ENCODE data around the gene TEAD4.

The TEAD4 gene

DNA sequence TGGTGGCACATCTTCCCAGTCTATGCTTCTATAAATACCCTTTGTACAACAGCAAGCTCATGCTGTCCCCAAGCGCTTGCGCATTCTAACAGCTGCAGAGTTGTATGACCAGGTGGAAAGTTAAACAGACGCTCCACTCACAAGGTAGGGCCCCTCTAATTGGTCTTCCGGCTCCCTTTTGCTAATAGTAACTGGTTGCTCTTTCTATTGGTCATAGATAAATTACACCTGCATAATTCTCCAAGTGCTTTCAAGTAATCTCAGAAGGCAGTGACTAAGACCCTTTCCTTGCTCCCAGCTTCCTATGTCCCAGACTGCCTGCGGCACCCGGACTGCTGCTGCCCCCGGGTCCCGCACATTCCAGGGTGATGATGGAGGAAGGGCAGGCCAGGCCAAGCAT is 111.9 kb downstream of the TEAD4 start:
- H3K9me3 ChIP-seq (ENCODE audit: insufficient read depth, low read length, severe bottlenecking): no peaks in the 10 kb centered on the region
- no peak overlapping the region for H3K9ac ChIP-seq (ENCODE audit: low read depth, low read length)
- no peaks in the 10 kb centered on the region for H3K4me1 ChIP-seq (ENCODE audit: insufficient read depth, low read length)
- no peak for TF ChIP-seq EZH2 (IDR thresholded peaks at IDR 0.05; ENCODE audit: borderline replicate concordance, low read depth, low read length, severe bottlenecking)
- TF ChIP-seq, protein P1, sequence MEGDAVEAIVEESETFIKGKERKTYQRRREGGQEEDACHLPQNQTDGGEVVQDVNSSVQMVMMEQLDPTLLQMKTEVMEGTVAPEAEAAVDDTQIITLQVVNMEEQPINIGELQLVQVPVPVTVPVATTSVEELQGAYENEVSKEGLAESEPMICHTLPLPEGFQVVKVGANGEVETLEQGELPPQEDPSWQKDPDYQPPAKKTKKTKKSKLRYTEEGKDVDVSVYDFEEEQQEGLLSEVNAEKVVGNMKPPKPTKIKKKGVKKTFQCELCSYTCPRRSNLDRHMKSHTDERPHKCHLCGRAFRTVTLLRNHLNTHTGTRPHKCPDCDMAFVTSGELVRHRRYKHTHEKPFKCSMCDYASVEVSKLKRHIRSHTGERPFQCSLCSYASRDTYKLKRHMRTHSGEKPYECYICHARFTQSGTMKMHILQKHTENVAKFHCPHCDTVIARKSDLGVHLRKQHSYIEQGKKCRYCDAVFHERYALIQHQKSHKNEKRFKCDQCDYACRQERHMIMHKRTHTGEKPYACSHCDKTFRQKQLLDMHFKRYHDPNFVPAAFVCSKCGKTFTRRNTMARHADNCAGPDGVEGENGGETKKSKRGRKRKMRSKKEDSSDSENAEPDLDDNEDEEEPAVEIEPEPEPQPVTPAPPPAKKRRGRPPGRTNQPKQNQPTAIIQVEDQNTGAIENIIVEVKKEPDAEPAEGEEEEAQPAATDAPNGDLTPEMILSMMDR (IDR thresholded peaks at IDR 0.05; ENCODE audit: borderline replicate concordance, extremely low read depth, low read length, poor library complexity, severe bottlenecking): no peak
- H2AFZ ChIP-seq (ENCODE audit: low read depth, low read length): no peak overlapping the region
- no peak overlapping the region for H3K4me3 ChIP-seq (ENCODE audit: low read depth in 1 of 2, low read length in 2 of 2)
- H3K4me2 ChIP-seq (ENCODE audit: insufficient read depth, low read length): no peak overlapping the region
- no peak overlapping the region for H3K27ac ChIP-seq (ENCODE audit: low read length)
- H4K20me1 ChIP-seq (ENCODE audit: insufficient read depth, low read length): 0 out of 2 replicates have a peak, but pooled peaks cover 5% of the 10 kb centered on the region
- peaks cover 4% of the 10 kb centered on the region for H3K27me3 ChIP-seq (ENCODE audit: insufficient read depth, low read length, poor library complexity)
- H3K36me3 ChIP-seq (ENCODE audit: insufficient read depth, low read length): no peaks in the 10 kb centered on the region
- no peak for ATAC-seq (ENCODE audit: insufficient read depth, low read depth)
- no peak for DNase-seq
- H3K79me2 ChIP-seq (ENCODE audit: insufficient read depth, low read length): no peaks in the 10 kb centered on the region

DNA sequence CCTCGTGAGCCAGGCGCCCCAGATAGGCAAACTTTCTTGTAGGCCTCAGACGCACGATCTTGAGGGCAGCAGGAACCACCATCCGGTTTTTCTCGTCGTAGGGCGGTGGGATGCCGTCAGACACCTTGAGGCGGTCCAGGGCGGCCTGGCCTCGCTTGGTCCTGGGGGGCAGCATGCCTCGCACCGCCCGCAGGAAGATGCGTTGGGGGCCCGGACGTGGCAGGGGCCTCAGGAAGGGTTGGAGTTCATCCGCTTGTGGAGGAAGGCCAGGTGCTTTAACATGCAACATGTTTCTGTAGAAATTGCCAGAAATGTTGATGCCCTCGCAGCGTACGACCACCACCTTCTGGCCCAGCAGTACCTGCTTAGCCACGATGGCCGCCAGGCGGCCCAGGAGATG is 112.5 kb downstream of the TEAD4 start:
- H3K4me3 ChIP-seq (ENCODE audit: low read depth in 1 of 2, low read length in 2 of 2): no peak overlapping the region
- no peak overlapping the region for H3K9ac ChIP-seq (ENCODE audit: low read depth, low read length)
- DNase-seq (no peak), ATAC-seq (ENCODE audit: insufficient read depth, low read depth) (no peak)
- H3K4me2 ChIP-seq (ENCODE audit: insufficient read depth, low read length): no peak overlapping the region
- no peaks in the 10 kb centered on the region for H3K79me2 ChIP-seq (ENCODE audit: insufficient read depth, low read length)
- peaks cover 4% of the 10 kb centered on the region for H3K27me3 ChIP-seq (ENCODE audit: insufficient read depth, low read length, poor library complexity)
- H4K20me1 ChIP-seq (ENCODE audit: insufficient read depth, low read length): 0 out of 2 replicates have a peak, but pooled peaks cover 5% of the 10 kb centered on the region
- no peaks in the 10 kb centered on the region for H3K36me3 ChIP-seq (ENCODE audit: insufficient read depth, low read length)
- H3K9me3 ChIP-seq (ENCODE audit: insufficient read depth, low read length, severe bottlenecking): no peaks in the 10 kb centered on the region
- H2AFZ ChIP-seq (ENCODE audit: low read depth, low read length): no peak overlapping the region
- no peak for TF ChIP-seq EZH2 (IDR thresholded peaks at IDR 0.05; ENCODE audit: borderline replicate concordance, low read depth, low read length, severe bottlenecking)
- TF ChIP-seq, protein P1 (IDR thresholded peaks at IDR 0.05; ENCODE audit: borderline replicate concordance, extremely low read depth, low read length, poor library complexity, severe bottlenecking): no peak
- H3K27ac ChIP-seq (ENCODE audit: low read length): no peak overlapping the region
- H3K4me1 ChIP-seq (ENCODE audit: insufficient read depth, low read length): peaks cover 5% of the 10 kb centered on the region

DNA sequence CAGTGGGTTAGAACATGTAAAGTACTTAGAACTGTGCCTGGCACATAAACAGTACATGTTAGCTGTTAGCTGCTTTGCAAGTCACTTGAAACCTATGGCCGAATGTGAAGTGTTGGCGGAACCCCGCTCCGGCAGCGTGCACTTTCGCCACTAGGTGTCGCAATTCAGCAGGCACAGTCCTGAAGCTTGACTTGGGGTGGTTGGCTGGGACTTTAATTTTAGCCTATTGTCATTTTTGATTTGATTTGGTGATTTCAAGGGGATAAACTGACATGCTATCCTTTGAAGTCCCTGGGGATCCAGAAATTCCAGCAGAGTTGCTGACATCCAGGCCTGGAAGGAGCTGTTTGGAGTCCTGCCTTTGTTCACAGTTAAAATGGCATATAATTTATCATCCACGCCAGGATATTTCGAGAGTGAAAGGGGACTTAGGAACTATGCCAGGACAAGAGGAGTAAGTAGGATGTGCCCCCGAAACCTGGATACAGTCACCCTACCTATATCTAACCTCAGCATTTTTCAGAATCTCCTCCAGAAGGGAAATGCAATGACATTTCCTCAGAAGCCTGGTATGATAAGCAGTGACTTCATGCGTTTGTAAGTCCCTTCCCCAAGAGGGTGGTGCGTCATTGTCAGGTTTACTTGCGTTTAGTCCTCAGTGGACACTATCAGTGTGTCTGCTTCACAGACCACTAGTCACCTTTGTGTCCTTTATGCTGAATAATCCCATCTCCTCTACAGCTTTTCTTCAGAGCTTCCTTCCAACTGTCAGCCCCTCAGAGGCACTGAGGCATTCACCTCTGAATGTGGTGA is 114.4 kb downstream of the TEAD4 start:
- DNase-seq (peak; percentile 79), ATAC-seq (ENCODE audit: insufficient read depth, low read depth) (peak; percentile 69)
- Histone ChIP-seq H3K27ac (ENCODE audit: low read length) (no peak overlapping the region), H3K4me2 (ENCODE audit: insufficient read depth, low read length) (no peak overlapping the region), H3K79me2 (ENCODE audit: insufficient read depth, low read length) (no peaks in the 10 kb centered on the region), H3K4me1 (ENCODE audit: insufficient read depth, low read length) (peaks cover 15% of the 10 kb centered on the region), H3K27me3 (ENCODE audit: insufficient read depth, low read length, poor library complexity) (peaks cover 18% of the 10 kb centered on the region), H3K36me3 (ENCODE audit: insufficient read depth, low read length) (no peaks in the 10 kb centered on the region), H2AFZ (ENCODE audit: low read depth, low read length) (no peak overlapping the region), H3K9me3 (ENCODE audit: insufficient read depth, low read length, severe bottlenecking) (no peaks in the 10 kb centered on the region), H3K9ac (ENCODE audit: low read depth, low read length) (no peak overlapping the region), H4K20me1 (ENCODE audit: insufficient read depth, low read length) (0 out of 2 replicates have a peak, but pooled peaks cover 12% of the 10 kb centered on the region), H3K4me3 (ENCODE audit: low read depth in 1 of 2, low read length in 2 of 2) (no peak overlapping the region)
- TF ChIP-seq EZH2 (IDR thresholded peaks at IDR 0.05; ENCODE audit: borderline replicate concordance, low read depth, low read length, severe bottlenecking): no peak
- TF ChIP-seq, protein P1 (IDR thresholded peaks at IDR 0.05; ENCODE audit: borderline replicate concordance, extremely low read depth, low read length, poor library complexity, severe bottlenecking): peak; percentile 99
